Esophagus squamous epithelium (tissue), 4 donors: ENCODE measurements around the gene SETX.

ENCODE experiments used
- CTCF ChIP-seq, 6 experiments: fragments of 450-650 bp in 4 of 6; fragments of 200-600 bp in 2 of 6; sonication (generic) in 2 of 6; IDR thresholded peaks; one replicate each; pipeline ENCODE4 v1.5.1; 2016 to 2019; ENCODE audit warnings: antibody characterized with exemption in 6 of 6, mild to moderate bottlenecking in 4 of 6, moderate library complexity in 4 of 6
- POLR2A ChIP-seq, 4 donors: fragments of 450-650 bp; IDR thresholded peaks; one replicate each; pipeline ENCODE4 v1.6.1; 2017; ENCODE audit warnings: antibody characterized with exemption in 4 of 4, mild to moderate bottlenecking in 4 of 4, moderate library complexity in 3 of 4

- TF ChIP-seq CTCF (IDR thresholded peaks at IDR 0.05), result no peak
- no peak for TF ChIP-seq POLR2A (IDR thresholded peaks at IDR 0.05)
Observed at GRCh38 chr9:132387133-132387532, 32.3 kb upstream of the SETX start.
